Mammary epithelial cell (primary cell): ENCODE measurements around the gene ERMN.

Source experiments
- CTCF ChIP-seq, 2 donors: IDR thresholded peaks in 1 of 2; conservative IDR thresholded peaks in 1 of 2; 2 replicates each; pipeline ENCODE4 v1.5.1; 2011 to 2012; ENCODE audit warnings: inconsistent platforms in 2 of 2, low read length in 2 of 2, mild to moderate bottlenecking in 2 of 2, control low read depth in 1 of 2, low read depth in 1 of 2; ENCODE audit not compliant: insufficient read depth in 1 of 2; ENCODE audit errors: extremely low read depth in 1 of 2
- EZH2 ChIP-seq: IDR thresholded peaks from 2 replicates; pipeline ENCODE4 v1.6.1; 2012; ENCODE audit warnings: low read length, inconsistent platforms, borderline replicate concordance

GRCh38 chr2:157363612-157364101 is 38.0 kb upstream of the ERMN start:
- TF ChIP-seq CTCF (conservative IDR thresholded peaks at IDR 0.05 in 1 of 2, IDR thresholded peaks at IDR 0.05 in 1 of 2; ENCODE audit: extremely low read depth in 1 of 2, insufficient read depth in 1 of 2, low read depth in 1 of 2, low read length in 2 of 2), result no peak
- no peak for TF ChIP-seq EZH2
